Sciatic nerve (tissue), 2 donors: ENCODE results near the gene SYT1. TPM values are rescaled to one million over a fixed set of nuclear protein-coding genes. Genes with fewer than 3 reads are reported as not detected.

Source experiments
- ATAC-seq: fragments of 200-7000 bp; cut with Tn5 transposase; one replicate; pipeline ENCODE4 v1.9.1; 2020; ENCODE audit warnings: mild to moderate bottlenecking, moderate library complexity
- DNase-seq: peaks from one replicate; pipeline ENCODE4 v3.0.0-alpha.2; 2020; ENCODE audit warnings: low spot score
- intact Hi-C: fragments of 100-400 bp; cut with DNase I; formaldehyde crosslinking; loops from one replicate; pipeline ENCODE4 v1.14.2; 2022
- total RNA-seq: library from RNA; stranded (reverse); fragmentation: NEBNext Ultra II Directional; extraction: Animal tissue kit (Norgen Biotek cat#: 25700); gene quantifications from one replicate; pipeline ENCODE4 v1.2.1, GENCODE V29; 2021
- donor health status: DM: no; HTN: no; CAD: no.
- donor health status: DM: no; HTN: no; CAD: no.

Gene SYT1
- total RNA-seq, 1 donor from 2014 or later, result 9.0 TPM

GRCh38 chr12:78963439-78964227 is 99.1 kb downstream of the SYT1 start:
- ATAC-seq (no peak), DNase-seq (no peak)
- intact Hi-C loops, result no loop called here

GRCh38 chr12:78964521-78964920 is 99.9 kb downstream of the SYT1 start:
- no peak for DNase-seq
- intact Hi-C loops, result no loop called here
- no peak for ATAC-seq

- DNase-seq (no peak), ATAC-seq (no peak)
- intact Hi-C loops, result no loop called here
Observed at GRCh38 chr12:78966062-78966461, 101.5 kb downstream of the SYT1 start.

- DNase-seq (no peak), ATAC-seq (no peak)
- intact Hi-C loops, result no loop called here
Observed at GRCh38 chr12:78966926-78967325, 102.4 kb downstream of the SYT1 start.

- DNase-seq, result no peak
- ATAC-seq, result no peak
- intact Hi-C loops, result no loop called here
Observed at GRCh38 chr12:78968226-78968625, 103.7 kb downstream of the SYT1 start.

GRCh38 chr12:78970041-78970440 is 105.5 kb downstream of the SYT1 start:
- intact Hi-C loops, result no loop called here
- DNase-seq (no peak), ATAC-seq (no peak)

GRCh38 chr12:78977304-78977867 is 112.8 kb downstream of the SYT1 start:
- no peak for ATAC-seq
- DNase-seq, result no peak
- intact Hi-C loops, result no loop called here

GRCh38 chr12:78994168-78994791 is 129.7 kb downstream of the SYT1 start:
- intact Hi-C loops, result no loop called here
- no peak for ATAC-seq
- no peak for DNase-seq

GRCh38 chr12:79000501-79000900 is 135.9 kb downstream of the SYT1 start:
- ATAC-seq (no peak), DNase-seq (no peak)
- intact Hi-C loops, result no loop called here

GRCh38 chr12:79001404-79001803 is 136.8 kb downstream of the SYT1 start:
- no peak for ATAC-seq
- no peak for DNase-seq
- intact Hi-C loops, result no loop called here

GRCh38 chr12:79006306-79006705 is 141.7 kb downstream of the SYT1 start:
- DNase-seq (no peak), ATAC-seq (no peak)
- intact Hi-C loops, result no loop called here

- no peak for ATAC-seq
- no peak for DNase-seq
- intact Hi-C loops, result no loop called here
Observed at GRCh38 chr12:79008591-79008990, 144.0 kb downstream of the SYT1 start.

- intact Hi-C loops, result no loop called here
- no peak for DNase-seq
- no peak for ATAC-seq
Observed at GRCh38 chr12:79012636-79013035, 148.1 kb downstream of the SYT1 start.

- DNase-seq (no peak), ATAC-seq (no peak)
- intact Hi-C loops, result loop anchor here (5.0 kb wide), 1 partner anchor 94 kb away; no protein-coding TSS in a partner anchor
Observed at GRCh38 chr12:79016181-79016580, 151.6 kb downstream of the SYT1 start.

- no peak for DNase-seq
- intact Hi-C loops, result loop anchor here (5.0 kb wide), 1 partner anchor 97 kb away; no protein-coding TSS in a partner anchor
- ATAC-seq, result no peak
Observed at GRCh38 chr12:79019672-79020071, 155.1 kb downstream of the SYT1 start.

GRCh38 chr12:79020106-79020505 is 155.5 kb downstream of the SYT1 start:
- intact Hi-C loops, result no loop called here
- ATAC-seq, result no peak

GRCh38 chr12:79021021-79021420 is 156.4 kb downstream of the SYT1 start:
- DNase-seq (no peak), ATAC-seq (no peak)
- intact Hi-C loops, result no loop called here

More at GRCh38 chr12:79020106-79020505, 155.5 kb downstream of the SYT1 start:
- DNase-seq, result no peak

GRCh38 chr12:79023261-79023660 is 158.7 kb downstream of the SYT1 start:
- intact Hi-C loops, result no loop called here
- DNase-seq (no peak), ATAC-seq (peak; percentile 82)

- ATAC-seq, result peak; percentile 74
- intact Hi-C loops, result no loop called here
- no peak for DNase-seq
Observed at GRCh38 chr12:79023784-79024183, 159.2 kb downstream of the SYT1 start.

- no peak for DNase-seq
- no peak for ATAC-seq
- intact Hi-C loops, result no loop called here
Observed at GRCh38 chr12:79033788-79034187, 169.2 kb downstream of the SYT1 start.
